Superior temporal gyrus (tissue), 1 donor: ENCODE data around the gene HPSE2.

Source experiments
- DNase-seq: peaks from one replicate; pipeline ENCODE4 v3.0.0-alpha.2; 2016; ENCODE audit errors: extremely low spot score

HPSE2 gene

DNA sequence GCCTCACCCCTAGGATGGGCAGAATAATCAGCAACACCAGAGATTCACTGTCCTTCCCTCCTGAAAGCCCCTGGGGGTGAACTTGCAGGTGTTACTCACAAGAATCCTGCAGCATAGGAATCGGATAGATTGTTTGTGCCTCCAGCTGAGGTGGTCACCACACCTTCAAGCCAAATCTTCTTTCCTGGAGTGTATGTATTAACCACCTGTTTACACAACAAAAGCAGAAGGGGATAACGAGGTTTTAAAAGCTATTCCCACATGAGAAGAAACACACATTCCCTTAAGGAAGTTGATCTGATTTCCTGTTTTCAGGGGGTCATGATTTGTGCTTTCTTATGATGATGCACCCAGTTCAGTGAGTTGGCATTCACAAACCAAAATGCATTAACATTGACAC is 615.1 kb downstream of the HPSE2 start:
- no peak for DNase-seq

GRCh38 chr10:98619446-98619845 is 616.2 kb downstream of the HPSE2 start:
- DNase-seq: no peak

DNA sequence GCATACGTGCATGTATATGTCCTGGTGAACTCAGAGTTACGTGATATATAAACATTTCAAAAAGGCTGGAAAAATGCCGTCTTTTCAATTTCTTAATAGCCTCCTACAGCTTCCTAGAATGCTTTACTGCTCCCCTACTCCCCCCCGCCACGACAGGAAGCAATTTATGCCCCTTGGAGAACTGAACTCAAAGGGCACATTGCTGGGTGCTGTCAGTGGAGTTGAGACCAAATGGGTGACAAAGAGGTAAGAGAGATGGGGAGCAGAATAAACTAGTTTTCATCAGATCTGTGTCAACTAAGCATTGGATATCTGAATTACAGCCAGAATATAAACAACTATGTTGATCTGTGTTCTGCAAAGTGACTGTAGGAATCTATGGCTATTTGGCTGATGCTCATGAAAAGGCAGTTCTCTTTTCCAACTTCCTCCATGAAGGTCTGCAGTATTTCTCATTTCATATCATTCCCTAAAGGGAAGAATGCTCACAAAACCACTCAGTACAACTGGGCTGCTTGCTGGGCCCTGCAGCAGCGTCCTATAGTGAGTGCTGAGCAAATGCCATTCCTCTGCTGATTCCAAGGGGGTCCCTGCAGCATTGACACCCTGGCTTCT is 617.6 kb downstream of the HPSE2 start:
- no peak for DNase-seq

- DNase-seq: no peak
Measured at GRCh38 chr10:98613446-98613845, 622.2 kb downstream of the HPSE2 start.

GRCh38 chr10:98611436-98611835 is 624.2 kb downstream of the HPSE2 start:
- DNase-seq: no peak

DNA sequence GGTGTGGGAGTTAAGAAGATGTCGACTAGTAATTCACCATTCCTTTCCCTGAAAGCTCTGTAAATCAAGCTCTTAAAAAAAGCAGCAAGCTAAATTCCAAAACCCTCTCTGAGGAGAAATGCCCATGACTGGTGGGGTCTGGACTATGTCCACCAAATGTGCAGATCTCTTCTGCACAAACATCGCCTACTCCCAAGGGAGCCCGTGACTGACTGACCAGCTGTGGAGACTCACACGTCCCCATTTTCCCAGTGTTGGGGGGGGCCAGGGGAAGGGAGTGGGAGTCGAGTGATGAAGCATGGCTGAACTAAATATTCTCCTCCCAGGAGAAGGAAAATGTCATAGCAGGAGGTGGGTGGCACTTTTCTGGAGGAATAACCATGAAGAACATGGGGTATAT is 624.8 kb downstream of the HPSE2 start:
- peak; percentile 44 for DNase-seq

- peak; percentile 19 for DNase-seq
Measured at GRCh38 chr10:98610301-98610700, 625.4 kb downstream of the HPSE2 start.

DNA sequence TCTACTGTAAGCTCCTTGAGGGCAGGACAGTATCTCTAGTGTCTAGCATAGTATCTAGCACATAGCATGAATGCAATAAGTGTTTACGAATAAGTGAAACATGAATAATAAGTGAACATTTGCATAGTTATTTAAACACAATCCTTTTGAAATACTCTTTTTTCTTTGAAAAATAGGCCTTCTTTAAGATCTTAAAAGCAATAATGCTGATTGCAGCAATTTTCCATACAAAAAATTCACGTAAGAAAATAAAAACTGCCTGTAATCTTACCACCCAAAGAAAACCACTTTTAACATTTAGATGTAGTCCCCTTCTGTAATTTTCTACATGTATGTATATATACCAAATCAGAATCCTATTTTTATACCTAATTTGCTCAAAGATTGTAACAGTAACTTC is 626.4 kb downstream of the HPSE2 start:
- no peak for DNase-seq

DNA sequence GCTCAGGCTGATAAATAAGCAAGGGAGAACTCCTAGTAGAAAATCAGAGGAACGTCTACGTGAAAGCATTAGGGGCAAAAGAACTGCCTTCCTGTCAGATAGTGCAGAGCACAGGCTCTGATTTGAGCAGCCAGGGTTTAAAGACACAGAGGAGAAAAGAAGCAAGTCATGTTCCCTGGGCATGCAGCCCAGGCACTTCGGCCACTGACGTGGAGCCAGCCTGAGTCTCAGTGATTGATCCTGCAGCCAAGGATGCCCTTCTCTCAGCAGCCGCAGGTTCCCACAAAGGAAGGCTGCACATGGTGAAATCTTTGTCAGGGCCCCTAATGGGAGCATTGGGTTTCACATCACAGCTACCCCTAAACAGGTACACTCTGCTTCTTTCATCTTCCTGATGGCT is 627.2 kb downstream of the HPSE2 start:
- no peak for DNase-seq

DNA sequence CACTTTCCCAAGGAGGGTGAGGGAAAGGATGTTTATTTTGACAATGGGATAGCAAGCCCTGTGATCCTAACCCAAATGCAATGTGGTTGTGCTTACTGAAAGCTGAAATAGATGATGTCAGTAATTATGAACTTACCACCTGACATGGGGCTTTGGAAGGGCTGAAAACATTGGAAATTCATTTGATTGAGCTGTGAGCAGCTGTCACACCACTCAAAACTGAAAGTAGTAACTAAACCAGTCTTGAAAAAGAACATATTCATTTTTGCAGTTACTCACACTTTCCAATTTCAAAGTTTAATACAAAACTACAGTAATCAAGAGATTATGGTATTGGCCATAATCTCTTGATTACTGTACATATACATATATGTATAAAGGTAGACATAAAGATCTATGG is 633.4 kb downstream of the HPSE2 start:
- DNase-seq: no peak

DNA sequence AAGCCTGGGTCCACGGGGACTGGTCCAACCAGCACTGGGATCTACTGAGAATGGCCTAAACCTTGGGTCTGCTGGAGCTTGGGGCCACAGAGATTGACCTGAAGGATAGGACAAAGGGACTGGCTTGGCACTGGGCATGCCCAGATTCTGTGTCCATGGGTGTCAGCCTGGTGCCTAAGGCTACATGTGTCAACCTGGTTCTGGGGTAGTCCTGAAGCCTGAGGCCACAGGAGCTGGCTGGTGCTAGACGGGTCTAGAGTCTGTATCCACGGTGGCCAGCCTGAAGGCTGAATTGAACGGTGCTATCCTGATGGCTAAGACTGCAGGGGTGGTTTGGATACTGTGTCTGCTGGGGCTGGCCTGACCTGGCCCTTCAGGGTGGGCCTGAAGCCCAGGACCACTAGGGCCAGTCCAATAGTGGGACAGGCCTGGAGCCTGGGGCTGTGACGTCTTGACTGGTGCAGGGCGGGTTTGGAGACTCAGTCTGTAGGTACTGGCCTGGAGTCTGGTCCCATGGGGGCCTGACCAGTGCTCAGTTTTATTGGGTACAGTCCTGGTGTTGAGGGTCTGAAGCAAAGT is 636.5 kb downstream of the HPSE2 start:
- no peak for DNase-seq

DNA sequence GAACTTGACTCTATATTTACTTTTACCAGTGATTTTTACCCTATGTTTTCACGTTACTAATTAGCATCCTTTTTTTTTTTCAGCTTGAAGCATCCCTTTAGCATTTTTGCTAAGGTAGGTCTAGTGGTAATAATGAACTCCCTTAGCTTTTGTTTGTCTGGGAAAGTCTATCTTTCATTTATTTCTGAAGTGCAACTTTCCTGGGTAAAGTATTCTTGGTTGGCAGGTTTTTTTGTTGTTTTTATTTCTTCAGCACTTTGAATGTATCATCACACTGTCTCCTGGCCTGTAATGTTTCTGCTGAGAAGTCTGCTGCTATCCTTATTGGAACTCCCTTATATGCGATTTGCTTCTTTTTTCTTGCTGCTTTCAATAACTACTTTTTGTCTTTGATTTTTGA is 639.2 kb downstream of the HPSE2 start:
- no peak for DNase-seq

DNA sequence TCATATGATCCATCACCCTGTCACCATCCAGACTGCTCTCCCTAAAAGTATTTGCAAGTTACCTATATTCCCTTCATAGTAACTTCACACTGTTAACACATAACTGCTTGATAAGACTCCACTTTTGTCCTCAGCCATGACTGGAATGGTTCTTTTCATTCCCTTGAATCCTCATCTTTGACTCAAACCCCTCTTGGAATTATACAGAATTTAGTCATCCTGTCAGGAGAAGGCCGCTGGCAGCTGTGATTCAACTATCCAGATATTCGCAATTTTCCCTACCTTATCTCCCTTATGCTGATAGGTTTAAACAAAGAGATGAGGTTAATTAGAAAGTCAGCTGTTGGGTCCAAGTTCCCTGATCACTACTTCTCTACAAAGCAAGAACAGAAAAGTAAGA is 646.0 kb downstream of the HPSE2 start:
- no peak for DNase-seq

DNA sequence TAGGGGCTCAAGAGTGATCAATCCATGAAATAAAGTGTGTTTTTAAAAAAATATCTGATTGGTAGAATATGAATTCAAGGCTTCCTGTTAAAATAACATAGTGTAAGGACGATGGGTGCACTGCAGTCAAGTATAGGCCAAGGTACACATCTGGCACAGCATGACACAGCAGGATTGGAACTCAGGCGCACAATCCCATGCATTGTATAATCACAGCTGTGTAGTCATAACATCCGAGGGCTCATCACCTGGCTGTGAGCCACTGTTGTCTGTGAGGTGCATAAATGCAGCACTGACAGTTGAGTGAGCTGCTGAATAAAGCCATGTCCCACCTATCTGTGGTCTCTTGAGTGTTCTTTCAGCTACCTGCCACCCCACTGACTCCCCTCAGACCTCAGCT is 646.6 kb downstream of the HPSE2 start:
- peak; percentile 41 for DNase-seq

- DNase-seq: peak; percentile 44
Measured at GRCh38 chr10:98587156-98587837, 648.4 kb downstream of the HPSE2 start.

DNA sequence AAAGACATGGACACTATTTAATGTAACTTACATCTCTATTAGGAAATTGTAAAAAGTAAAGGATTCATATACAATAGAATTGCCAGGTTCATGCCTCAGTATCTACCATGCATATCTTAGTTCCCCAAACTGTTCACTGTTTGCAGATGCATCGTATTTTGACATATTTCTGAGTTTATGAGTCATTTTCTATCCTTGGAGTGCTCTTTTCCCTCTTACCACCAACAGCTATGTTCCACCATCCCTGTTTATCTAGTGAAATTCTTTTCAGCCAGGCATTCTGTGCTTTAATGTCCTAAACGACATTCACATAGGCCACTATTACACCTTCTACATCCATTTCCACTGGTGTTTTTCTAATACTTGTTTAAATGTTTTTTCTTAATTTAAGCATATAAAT is 649.6 kb downstream of the HPSE2 start:
- DNase-seq: no peak

GRCh38 chr10:98582363-98582762 is 653.3 kb downstream of the HPSE2 start:
- DNase-seq: no peak

DNA sequence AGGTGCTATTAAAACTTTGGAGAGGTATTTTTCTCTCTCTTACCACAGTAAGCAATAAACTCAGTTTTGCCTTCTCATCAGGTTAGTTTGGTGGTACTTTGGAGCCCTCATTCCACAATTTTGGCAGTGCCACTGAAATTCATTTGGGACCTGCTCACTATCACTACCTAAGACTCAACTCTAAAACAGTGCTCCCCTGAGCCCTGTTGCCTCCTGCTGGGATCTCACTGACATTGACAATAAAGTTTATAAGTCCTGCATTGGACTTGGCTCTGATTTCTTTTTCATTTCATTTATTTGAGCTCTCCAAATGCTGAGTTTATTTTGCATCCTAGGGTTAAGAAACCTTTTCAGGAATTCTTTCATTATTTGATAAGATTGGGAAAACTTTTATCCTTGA is 658.1 kb downstream of the HPSE2 start:
- no peak for DNase-seq

- DNase-seq: no peak
Measured at GRCh38 chr10:98577168-98577567, 658.5 kb downstream of the HPSE2 start.

DNA sequence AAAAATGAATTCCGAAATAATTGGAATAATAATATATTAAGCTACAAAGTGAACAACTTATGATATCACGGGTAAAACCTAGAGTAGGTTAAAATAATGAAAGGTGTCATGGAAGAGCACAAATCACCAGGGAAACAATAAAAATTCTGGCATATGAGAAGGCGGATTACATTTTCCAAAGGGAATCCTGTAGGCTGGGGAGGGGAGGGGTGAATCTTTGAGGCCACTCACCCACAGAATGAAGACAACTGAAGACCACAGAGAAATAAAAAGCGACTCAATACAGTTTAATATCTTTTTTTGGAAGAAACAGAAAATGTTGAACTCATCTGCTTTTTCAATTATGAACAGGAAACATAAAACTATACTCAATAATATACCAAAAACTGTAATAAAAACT is 659.6 kb downstream of the HPSE2 start:
- no peak for DNase-seq

- DNase-seq: no peak
Measured at GRCh38 chr10:98572594-98572993, 663.1 kb downstream of the HPSE2 start.

DNA sequence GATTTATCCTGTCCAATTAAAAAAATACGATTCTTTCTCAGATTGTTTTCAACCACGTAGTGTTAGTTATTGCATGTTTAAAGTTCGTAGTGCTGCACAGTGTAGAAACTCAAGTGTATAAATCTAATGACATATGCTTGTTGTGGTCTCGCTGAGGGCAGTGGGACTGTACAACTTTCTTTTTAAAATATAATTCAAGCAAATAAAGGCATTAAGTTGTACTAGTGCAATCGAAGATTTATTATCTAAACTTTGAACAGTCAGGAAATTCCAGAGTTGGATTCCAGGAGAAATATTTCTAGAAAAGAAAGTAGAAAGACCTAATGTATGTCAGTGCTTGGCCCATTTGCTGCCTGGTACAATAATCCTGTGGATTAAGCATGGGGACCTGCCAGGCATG is 664.8 kb downstream of the HPSE2 start:
- no peak for DNase-seq

DNA sequence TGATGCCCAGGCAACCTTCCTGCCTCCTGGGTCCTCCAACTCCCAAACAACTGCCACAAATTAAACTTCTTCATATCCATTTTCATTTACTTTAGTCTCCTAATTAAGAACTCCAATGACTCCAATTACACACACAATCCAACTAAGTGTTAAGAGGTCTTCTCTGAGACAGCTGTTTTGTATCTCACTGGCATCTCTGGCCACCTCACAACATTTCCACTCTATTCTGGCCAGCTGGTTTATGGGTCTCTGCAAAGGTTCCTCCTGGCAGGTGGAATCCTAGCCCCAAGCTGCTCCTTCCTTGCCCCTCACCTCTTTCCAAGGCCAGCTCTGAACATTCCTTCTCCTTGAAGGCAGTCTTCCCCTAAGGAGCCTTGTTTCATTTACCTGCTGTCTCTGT is 665.8 kb downstream of the HPSE2 start:
- no peak for DNase-seq

GRCh38 chr10:98568551-98568950 is 667.1 kb downstream of the HPSE2 start:
- DNase-seq: no peak
